Measurements from ENCODE around the gene MGRN1.

Gene MGRN1

DNA sequence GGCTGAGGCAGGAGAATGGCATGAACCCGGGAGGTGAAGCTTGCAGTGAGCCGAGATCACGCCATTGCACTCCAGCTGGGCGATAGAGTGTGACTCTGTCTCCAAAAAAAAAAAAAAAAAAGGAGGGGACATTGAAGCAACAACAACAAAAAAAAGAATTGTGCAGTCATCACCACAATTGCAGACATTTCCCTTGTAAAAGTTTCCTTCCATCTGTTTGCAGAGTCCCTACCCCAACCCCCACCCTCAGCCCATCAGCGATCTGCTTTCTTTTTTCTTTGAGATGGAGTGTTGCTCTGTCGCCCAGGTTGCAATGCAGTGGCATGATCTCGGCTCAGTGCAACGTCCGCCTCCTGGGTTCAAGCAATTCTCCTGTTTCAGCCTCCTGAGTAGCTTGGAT is 3.7 kb downstream of the MGRN1 start:
- TF ChIP-seq, protein P1, sequence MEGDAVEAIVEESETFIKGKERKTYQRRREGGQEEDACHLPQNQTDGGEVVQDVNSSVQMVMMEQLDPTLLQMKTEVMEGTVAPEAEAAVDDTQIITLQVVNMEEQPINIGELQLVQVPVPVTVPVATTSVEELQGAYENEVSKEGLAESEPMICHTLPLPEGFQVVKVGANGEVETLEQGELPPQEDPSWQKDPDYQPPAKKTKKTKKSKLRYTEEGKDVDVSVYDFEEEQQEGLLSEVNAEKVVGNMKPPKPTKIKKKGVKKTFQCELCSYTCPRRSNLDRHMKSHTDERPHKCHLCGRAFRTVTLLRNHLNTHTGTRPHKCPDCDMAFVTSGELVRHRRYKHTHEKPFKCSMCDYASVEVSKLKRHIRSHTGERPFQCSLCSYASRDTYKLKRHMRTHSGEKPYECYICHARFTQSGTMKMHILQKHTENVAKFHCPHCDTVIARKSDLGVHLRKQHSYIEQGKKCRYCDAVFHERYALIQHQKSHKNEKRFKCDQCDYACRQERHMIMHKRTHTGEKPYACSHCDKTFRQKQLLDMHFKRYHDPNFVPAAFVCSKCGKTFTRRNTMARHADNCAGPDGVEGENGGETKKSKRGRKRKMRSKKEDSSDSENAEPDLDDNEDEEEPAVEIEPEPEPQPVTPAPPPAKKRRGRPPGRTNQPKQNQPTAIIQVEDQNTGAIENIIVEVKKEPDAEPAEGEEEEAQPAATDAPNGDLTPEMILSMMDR (IDR thresholded peaks at IDR 0.05; ENCODE audit: insufficient read depth, low read length, poor library complexity, severe bottlenecking): no peak
- Histone ChIP-seq H3K36me3 (ENCODE audit: control insufficient read depth, insufficient read depth, low read length) (peaks cover 2% of the 10 kb centered on the region; the same call in 1 of the 2 replicates), H3K4me3 (replicated peaks; ENCODE audit: low read depth, low read length) (no peak overlapping the region), H3K27me3 (replicated peaks; ENCODE audit: control insufficient read depth, insufficient read depth, low read length) (no peaks in the 10 kb centered on the region)
- no peak for DNase-seq (ENCODE audit: extremely low read depth, insufficient read length)

GRCh38 chr16:4631444-4631843 is 6.8 kb downstream of the MGRN1 start:
- DNase-seq (ENCODE audit: extremely low read depth, insufficient read length): no peak

DNA sequence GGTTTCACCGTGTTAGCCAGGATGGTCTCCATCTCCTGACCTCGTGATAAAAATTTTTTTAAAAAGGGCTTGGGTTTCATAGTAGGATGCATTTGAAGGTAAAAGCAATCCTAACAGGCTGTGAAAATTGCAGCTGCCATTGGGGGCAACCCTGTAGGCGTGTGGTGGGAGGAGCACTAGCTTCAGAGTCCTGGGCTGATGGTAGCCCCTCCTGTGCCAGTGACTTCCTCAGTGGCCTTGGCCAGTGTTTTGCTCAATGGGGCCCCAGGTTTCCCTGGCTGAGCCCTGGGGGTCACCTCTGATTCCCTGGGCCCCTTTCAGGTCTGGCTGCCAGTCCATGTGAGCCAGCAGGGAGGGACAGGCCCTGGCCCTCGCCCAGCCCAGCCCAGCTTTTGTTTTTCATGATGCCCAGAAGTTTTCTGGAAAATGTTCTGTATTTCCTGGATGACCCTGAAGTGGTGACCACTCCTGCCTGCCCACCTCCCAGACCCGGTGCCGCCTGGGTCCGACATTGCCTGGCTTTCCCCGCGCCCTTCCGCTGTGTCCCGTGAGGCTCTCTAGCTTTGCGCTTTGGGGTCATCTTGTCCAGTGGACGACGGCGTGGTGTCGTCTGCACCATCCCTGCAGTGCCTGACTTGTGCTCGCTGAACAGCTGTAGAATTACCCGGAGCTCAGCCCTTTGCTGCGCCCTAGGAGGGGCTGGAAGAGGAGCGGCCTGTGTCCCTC is 9.4 kb downstream of the MGRN1 start:
- Histone ChIP-seq H3K27me3 (replicated peaks; ENCODE audit: control insufficient read depth, insufficient read depth, low read length) (no peaks in the 10 kb centered on the region), H3K36me3 (ENCODE audit: control insufficient read depth, insufficient read depth, low read length) (peaks cover 11% of the 10 kb centered on the region), H3K4me3 (replicated peaks; ENCODE audit: low read depth, low read length) (no peak overlapping the region)
- TF ChIP-seq, protein P1 (IDR thresholded peaks at IDR 0.05; ENCODE audit: insufficient read depth, low read length, poor library complexity, severe bottlenecking): no peak
- DNase-seq (ENCODE audit: extremely low read depth, insufficient read length): no peak

More at GRCh38 chr16:4631444-4631843, 6.8 kb downstream of the MGRN1 start:
- Histone ChIP-seq H3K4me3 (replicated peaks; ENCODE audit: low read depth, low read length) (no peak overlapping the region), H3K36me3 (ENCODE audit: control insufficient read depth, insufficient read depth, low read length) (peaks cover 10% of the 10 kb centered on the region), H3K27me3 (replicated peaks; ENCODE audit: control insufficient read depth, insufficient read depth, low read length) (no peaks in the 10 kb centered on the region)
- TF ChIP-seq, protein P1 (IDR thresholded peaks at IDR 0.05; ENCODE audit: insufficient read depth, low read length, poor library complexity, severe bottlenecking): no peak

DNA sequence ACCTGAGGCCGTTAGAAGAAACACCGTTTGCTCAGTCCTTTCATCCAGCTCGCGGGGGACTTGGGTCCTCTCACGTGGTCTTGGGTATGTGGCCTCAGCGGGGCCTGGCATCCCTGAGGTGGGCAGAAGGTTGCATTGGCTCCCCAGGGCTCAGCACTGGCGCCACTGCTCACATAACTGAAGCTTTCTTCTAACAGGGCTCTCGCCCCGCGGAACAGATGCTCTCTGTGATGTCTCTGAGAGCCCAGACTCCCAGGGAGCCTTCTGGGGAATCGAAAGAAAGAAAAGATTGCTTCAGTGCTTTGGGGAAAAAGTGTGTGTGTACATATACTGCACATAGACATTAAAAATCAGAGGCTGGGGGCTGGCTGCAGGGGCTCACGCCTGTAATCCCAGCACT is 10.1 kb downstream of the MGRN1 start:
- no peak for DNase-seq (ENCODE audit: extremely low read depth, insufficient read length)
- Histone ChIP-seq H3K4me3 (replicated peaks; ENCODE audit: low read depth, low read length) (no peak overlapping the region), H3K27me3 (replicated peaks; ENCODE audit: control insufficient read depth, insufficient read depth, low read length) (no peaks in the 10 kb centered on the region), H3K36me3 (ENCODE audit: control insufficient read depth, insufficient read depth, low read length) (peaks cover 11% of the 10 kb centered on the region)
- TF ChIP-seq, protein P1 (IDR thresholded peaks at IDR 0.05; ENCODE audit: insufficient read depth, low read length, poor library complexity, severe bottlenecking): no peak

DNA sequence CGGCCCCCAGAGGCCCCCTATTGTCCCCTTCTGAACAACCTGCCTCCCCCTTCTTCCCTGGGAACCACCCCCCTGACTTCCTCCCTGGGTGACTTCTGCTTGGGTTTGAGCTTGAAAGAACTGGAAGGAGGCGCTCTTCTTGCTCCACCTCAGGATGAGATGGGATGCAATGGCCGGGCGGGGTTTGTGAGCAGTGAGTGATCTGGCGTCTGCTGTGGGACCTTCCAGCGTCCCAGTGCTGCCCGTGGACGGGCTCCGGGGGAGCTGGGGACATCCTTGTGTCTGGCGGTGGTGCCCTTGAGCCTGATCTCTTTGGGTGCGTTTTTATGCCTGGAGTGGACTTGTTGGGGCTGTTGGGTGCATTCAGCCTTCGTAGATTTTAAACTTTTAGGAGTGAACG is 11.6 kb downstream of the MGRN1 start:
- Histone ChIP-seq H3K27me3 (replicated peaks; ENCODE audit: control insufficient read depth, insufficient read depth, low read length) (no peaks in the 10 kb centered on the region), H3K4me3 (replicated peaks; ENCODE audit: low read depth, low read length) (no peak overlapping the region), H3K36me3 (ENCODE audit: control insufficient read depth, insufficient read depth, low read length) (peaks cover 11% of the 10 kb centered on the region)
- TF ChIP-seq, protein P1 (IDR thresholded peaks at IDR 0.05; ENCODE audit: insufficient read depth, low read length, poor library complexity, severe bottlenecking): no peak
- DNase-seq (ENCODE audit: extremely low read depth, insufficient read length): no peak
